Muscle of back (tissue), 11 donors: ENCODE data around the gene NUDT7. TPM values are rescaled to one million over a fixed set of nuclear protein-coding genes. Genes with fewer than 3 reads are reported as not detected.

Source experiments
- DNase-seq, 3 donors: peaks; one replicate each; pipeline versions ENCODE4 v3.0.0 to v3.0.0-alpha.2; 2013
- polyA plus RNA-seq, 10 donors: library from polyadenylated mRNA; unstranded; fragments of 120-200 nt; gene quantifications; one replicate each; pipeline ENCODE4 v1.2.1, GENCODE V29; 2013; ENCODE audit not compliant: insufficient read length in 10 of 10

The NUDT7 gene
- polyA plus RNA-seq, 10 donors, result 3.5 to 6.4 (median 5.0) TPM

DNA sequence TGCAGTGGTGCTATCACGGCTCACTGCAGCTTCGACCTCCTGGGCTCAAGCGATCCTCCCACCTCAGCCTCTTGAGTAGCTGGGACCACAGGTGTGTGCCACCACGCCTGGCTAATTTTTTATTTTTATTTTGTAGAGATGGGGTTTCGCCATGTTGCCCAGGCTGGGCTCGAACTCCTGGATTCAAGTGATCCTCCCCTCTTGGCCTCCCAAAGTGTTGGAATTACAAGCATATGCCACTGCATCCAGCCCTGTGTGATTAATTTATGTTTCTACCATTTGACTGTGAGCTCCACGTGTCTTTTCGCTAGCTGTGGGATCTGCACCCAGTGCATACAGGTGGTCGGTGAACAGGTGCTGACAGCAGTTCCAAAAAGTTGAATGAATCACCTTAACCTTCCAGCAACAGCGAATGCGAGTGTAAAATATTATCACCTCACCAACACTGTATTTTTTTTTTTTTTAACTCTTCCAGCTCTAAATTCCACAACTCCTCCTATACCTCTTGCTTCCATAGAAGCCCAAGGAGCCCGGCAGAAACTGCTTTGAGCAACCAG, 484 bp upstream of the NUDT7 start:
- DNase-seq, result no peak

- DNase-seq, result peak in 1 of 3 donors; percentile 27
These were observed 797 bp downstream of the NUDT7 start for GRCh38 chr16:77723108-77723514.

- no peak for DNase-seq
These were observed 1.9 kb downstream of the NUDT7 start for GRCh38 chr16:77724174-77724573.

DNA sequence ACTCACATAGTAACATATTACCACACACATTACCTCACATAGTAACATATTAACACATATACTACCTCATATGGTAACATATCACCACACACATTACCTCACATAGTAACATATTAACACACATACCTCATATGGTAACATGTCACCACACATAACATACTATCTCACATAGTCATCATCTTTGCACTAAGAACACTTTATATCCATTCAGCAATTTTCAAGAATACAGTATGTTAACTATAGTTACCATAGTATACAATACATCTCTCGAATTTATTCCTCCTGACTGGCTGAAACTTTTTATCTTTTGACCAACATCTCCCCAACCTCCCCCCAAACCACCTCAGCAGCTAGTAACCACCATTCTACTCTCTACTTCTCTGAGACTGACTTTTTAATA, 7.6 kb downstream of the NUDT7 start:
- no peak for DNase-seq

DNA sequence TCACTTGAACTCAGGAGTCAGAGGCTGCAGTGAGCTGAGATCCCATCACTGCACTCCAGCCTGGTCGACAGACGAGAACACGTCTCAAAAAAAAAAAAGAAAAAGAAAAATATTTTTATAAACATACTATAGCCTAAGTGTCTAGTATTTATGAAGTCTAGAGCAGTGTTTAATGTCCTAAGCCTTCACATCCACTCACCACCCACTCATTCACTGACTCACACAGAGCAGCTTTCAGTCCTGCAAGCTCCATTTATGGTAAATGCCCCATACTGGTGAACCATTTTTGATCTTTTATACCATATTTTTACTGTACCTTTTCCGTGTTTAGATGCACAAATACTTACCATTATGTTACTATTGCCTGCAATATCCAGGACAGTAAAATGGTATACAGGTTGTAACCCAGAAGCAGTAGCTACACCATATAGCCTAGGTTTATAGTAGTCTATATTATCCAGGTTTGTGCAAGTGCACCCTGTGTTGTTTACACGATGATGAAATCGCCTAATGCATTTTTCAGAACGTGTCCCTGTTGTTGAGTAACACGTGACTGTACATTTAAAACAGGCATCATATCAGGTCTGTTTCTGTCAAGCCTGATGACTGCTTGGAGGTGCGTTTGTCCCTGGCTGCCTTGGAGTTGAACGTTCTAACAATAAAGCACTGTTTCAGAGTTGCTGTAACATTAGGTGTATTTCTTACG, 10.1 kb downstream of the NUDT7 start:
- no peak for DNase-seq

DNA sequence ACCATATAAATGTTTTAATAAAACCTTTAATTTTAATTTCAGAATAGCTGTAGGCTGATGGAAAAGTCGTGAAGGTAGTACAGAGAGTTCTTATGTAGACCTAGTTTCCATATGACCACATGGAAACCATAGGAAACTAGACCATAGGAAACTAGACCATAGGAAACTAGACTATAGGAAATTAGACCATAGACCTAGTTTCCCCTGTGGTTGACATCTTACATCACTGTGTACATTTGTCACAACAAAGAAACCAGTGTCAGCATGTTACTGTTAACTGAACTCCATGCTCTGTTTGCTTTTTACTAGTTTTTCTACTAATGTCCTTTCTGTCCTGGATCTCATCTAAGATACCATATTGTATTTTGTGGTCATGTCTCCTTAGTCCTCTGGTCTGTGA, 14.6 kb downstream of the NUDT7 start:
- DNase-seq, result no peak

- DNase-seq, result no peak
These were observed 16.6 kb downstream of the NUDT7 start for GRCh38 chr16:77738706-77739558.

GRCh38 chr16:77739559-77739892, 17.2 kb downstream of the NUDT7 start:
- no peak for DNase-seq

GRCh38 chr16:77744141-77744540, 21.8 kb downstream of the NUDT7 start:
- no peak for DNase-seq

DNA sequence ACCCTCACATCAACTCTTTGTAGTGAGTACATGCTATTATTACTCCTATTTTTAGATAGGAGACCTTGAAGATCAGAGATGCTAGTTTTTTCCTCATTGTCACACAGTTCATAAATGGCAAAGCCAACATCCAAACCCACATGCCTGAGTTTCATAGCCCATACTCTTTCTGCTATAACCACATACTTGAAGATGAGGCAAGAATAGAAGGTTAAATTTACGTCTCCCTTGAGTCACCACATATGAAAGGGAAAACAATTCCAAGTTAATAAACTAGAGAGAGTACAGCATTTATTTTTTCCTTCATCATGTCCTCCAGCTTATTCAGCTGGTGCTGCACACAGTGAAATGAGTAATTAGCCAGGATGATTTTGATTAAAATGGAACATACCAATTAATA, 23.7 kb downstream of the NUDT7 start:
- DNase-seq, result no peak

DNA sequence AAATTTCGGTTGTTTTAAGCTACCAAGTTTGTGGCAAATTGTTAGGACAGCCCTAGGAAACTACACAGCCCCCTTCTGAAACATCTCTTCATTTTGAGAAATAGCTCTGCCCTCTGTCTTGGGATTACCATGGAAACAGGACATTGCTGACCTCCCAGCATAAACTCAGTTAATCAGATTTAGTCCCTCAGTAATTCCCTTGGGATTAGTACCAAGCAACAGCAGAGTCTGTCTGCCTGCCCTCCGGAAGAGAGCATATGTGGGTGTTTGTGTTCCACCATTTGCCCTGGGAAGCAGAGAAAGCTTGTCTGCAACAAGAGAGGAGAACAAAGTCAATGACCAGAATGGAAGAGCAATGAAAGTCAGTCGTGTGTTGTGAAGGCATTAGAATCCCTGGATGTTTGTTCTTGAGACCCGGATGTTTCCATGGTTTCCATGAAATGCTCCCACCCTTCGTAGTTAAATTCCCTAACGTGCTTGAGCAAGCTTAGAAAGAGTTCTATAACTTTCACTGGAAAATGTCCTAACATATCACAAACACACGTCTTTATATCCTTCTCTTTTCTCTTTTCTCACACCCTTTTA, 26.2 kb downstream of the NUDT7 start:
- no peak for DNase-seq

- no peak for DNase-seq
These were observed 27.1 kb downstream of the NUDT7 start for GRCh38 chr16:77749415-77749814.

DNA sequence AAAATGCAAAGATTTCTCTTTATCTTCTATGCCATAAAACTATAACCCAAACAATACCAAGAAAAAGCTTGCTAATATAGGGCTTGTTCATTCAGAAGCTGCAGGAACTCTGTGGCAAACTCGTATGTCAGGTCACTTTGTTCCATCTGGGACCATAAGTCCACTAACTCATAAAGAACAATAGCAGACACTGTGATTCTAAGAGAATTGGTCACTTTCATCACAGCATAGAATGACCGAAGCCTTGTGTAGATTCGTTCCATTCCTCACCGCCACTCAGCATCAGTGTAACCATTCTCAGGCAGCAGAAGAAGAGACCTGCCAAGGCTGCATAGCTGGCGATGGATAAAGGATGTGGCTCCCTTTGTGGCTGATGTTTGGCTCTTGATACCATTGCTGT, 35.7 kb downstream of the NUDT7 start:
- DNase-seq, result no peak

- DNase-seq, result no peak
These were observed 36.2 kb downstream of the NUDT7 start for GRCh38 chr16:77758508-77758907.

DNA sequence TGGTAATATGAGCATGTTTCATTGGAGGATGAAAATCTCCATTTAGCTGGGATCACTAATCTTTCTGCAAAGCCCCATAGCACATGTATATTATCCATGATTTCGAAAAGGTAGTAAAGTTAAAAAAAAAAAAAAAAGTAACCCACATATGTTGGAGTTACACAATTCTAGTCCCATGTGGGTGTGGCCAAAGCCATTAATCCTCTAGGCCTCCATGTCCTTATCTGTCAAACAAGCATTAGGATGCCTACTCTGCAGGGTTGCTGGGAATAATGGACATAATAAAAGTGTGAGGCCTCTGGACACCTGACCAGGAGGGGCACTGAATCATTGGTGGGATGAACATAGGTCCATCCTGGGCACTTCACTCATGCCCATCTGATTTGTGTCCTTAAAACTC, 36.9 kb downstream of the NUDT7 start:
- no peak for DNase-seq

GRCh38 chr16:77759821-77760220, 37.5 kb downstream of the NUDT7 start:
- DNase-seq, result no peak

GRCh38 chr16:77760800-77761199, 38.5 kb downstream of the NUDT7 start:
- no peak for DNase-seq

DNA sequence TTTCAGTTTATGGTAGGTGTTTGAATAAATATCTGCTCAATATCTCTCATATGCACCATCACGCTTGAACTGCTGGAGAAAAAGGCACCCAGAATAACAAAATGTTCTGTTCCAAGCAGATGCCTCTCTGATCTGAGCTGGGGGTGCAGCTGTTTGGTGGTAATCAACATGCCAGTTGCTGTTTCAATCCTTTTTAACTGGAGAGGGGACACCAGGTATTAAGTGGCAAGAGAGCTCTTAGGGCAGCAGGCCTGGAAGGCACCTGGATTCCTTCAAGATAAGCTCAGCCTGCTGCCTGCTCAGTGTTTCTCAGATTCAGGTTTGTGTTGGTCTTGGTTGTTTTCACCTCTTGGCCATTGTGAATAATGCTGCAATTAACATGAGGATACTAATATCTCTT, 38.9 kb downstream of the NUDT7 start:
- no peak for DNase-seq

- no peak for DNase-seq
These were observed 39.9 kb downstream of the NUDT7 start for GRCh38 chr16:77762262-77762661.

DNA sequence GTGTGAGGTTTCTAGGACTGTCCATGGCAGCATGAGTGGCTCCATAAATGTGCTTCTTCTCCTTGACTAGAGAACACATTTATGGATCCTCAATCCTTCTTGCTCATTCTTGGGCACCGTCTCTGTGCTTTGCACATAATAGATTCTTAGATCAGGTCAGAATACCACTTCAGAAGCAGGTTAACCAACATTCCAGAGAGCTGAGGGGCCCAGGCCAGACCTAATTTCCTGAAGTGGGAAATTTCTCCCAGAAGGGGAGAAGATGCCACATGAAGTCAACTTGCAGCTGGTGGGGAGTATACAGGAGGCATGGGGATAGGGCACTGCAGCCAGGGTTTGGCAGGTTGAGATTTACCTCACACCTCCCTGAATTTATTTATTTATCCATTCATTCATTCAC, 41.7 kb downstream of the NUDT7 start:
- DNase-seq, result no peak

- DNase-seq, result no peak
These were observed 44.9 kb downstream of the NUDT7 start for GRCh38 chr16:77767211-77767610.

DNA sequence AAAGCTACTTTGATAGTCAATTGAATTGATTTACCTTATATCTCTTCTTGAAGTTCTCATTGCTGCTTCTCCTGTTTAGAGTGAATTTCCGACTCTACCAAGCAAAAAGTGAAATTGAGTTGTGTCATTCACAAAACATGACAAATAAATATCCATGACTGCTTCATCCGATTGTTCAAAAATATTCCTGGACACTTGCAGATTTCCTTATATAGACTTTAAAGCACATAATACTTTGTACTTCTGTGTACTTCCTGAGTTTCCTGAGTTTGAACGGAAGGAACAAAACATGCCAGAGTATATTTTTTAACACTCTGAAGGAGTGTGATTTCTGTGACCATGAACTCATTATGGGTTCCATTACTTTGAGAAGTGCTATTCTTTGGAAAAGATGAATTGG, 45.5 kb downstream of the NUDT7 start:
- no peak for DNase-seq
